ENCODE data around the gene KDM3A. TPM values are rescaled to one million over a fixed set of nuclear protein-coding genes. Genes with fewer than 3 reads are reported as not detected.

KDM3A gene
- total and polyA plus RNA-seq, 3 donors from 2014 or later, result 88.8 to 126 (median 106) TPM

GRCh38 chr2:86397986-86398385 lies 43.2 kb upstream of the KDM3A start:
- Histone ChIP-seq H3K4me3 (no peak overlapping the region), H3K27me3 (no peaks in the 10 kb centered on the region), H3K9me3 (no peaks in the 10 kb centered on the region), H3K36me3 (ENCODE audit: low read depth, missing control alignments) (no peaks in the 10 kb centered on the region), H3K4me1 (peaks cover 15% of the 10 kb centered on the region), H3K27ac (no peak overlapping the region)
- no peak for DNase-seq
- 51 to 57% methylated on average over 6 of the region's 6 CpGs for WGBS, 2 donors
- no peak for TF ChIP-seq POLR2A (IDR thresholded peaks at IDR 0.05)
- TF ChIP-seq, protein P1, sequence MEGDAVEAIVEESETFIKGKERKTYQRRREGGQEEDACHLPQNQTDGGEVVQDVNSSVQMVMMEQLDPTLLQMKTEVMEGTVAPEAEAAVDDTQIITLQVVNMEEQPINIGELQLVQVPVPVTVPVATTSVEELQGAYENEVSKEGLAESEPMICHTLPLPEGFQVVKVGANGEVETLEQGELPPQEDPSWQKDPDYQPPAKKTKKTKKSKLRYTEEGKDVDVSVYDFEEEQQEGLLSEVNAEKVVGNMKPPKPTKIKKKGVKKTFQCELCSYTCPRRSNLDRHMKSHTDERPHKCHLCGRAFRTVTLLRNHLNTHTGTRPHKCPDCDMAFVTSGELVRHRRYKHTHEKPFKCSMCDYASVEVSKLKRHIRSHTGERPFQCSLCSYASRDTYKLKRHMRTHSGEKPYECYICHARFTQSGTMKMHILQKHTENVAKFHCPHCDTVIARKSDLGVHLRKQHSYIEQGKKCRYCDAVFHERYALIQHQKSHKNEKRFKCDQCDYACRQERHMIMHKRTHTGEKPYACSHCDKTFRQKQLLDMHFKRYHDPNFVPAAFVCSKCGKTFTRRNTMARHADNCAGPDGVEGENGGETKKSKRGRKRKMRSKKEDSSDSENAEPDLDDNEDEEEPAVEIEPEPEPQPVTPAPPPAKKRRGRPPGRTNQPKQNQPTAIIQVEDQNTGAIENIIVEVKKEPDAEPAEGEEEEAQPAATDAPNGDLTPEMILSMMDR (IDR thresholded peaks at IDR 0.05), result no peak
- intact Hi-C loops (cut with DNase I; ENCODE audit: low total_unique reads), result no loop called here

- DNase-seq, result no peak
- no peak for TF ChIP-seq POLR2A (IDR thresholded peaks at IDR 0.05)
- Histone ChIP-seq H3K36me3 (ENCODE audit: low read depth, missing control alignments) (no peaks in the 10 kb centered on the region), H3K4me3 (no peak overlapping the region), H3K27me3 (no peaks in the 10 kb centered on the region), H3K4me1 (peaks cover 8% of the 10 kb centered on the region), H3K27ac (no peak overlapping the region), H3K9me3 (no peaks in the 10 kb centered on the region)
- WGBS, 2 donors, result 83 to 86% methylated on average over 7 of the region's 7 CpGs
- intact Hi-C loops (cut with DNase I; ENCODE audit: low total_unique reads), result no loop called here
Measured at GRCh38 chr2:86398500-86399474, 42.4 kb upstream of the KDM3A start.

- Histone ChIP-seq H3K4me3 (no peak overlapping the region), H3K27me3 (no peaks in the 10 kb centered on the region), H3K27ac (no peak overlapping the region), H3K36me3 (ENCODE audit: low read depth, missing control alignments) (no peaks in the 10 kb centered on the region), H3K4me1 (peaks cover 6% of the 10 kb centered on the region), H3K9me3 (no peaks in the 10 kb centered on the region)
- 63 to 69% methylated on average over 1 of the region's 1 CpG for WGBS, 2 donors
- intact Hi-C loops (cut with DNase I; ENCODE audit: low total_unique reads), result no loop called here
- DNase-seq, result no peak
- TF ChIP-seq POLR2A (IDR thresholded peaks at IDR 0.05), result no peak
- TF ChIP-seq, protein P1 (IDR thresholded peaks at IDR 0.05), result no peak
Measured at GRCh38 chr2:86400321-86400720, 40.9 kb upstream of the KDM3A start.

DNA sequence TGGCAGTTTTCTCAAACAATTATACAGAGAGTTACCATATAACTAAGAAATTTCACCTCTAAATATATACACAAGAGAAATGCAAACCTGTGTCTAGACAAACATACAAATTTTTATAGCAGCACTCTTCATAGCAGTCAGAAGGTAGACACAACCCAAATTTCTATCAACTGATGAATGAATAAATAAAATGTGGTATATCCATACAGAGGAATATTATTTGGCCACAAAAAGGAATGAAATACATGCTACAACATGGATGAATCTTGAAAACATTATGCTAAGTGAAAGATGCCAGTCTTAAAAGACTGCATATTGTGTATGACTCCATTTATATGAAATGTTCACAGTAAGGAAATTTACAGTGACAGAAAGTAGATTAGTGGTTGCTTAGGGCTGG lies 30.6 kb upstream of the KDM3A start:
- TF ChIP-seq, protein P1 (IDR thresholded peaks at IDR 0.05), result no peak
- no peak for TF ChIP-seq POLR2A (IDR thresholded peaks at IDR 0.05)
- intact Hi-C loops (cut with DNase I; ENCODE audit: low total_unique reads), result no loop called here

DNA sequence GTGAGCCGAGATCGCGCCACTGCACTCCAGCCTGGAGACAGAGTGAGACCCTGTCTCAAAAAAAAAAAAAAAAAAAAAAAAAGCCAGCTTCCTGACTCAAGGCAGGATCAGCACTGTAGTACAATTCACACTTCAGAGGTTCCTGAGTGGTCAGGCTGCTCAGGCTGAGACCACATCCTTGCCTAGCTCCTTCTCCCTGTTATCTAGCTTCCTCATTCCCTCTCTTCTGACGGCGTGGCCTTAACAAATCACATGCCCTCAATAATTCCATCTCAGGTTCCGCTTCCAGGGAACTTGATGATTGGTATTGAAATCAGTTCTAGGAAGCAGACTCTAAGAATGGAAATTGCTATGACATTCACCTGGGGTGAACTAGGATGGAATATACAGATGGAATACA lies 29.8 kb upstream of the KDM3A start:
- 87 to 90% methylated on average over 5 to 6 of the region's 6 CpGs for WGBS, 2 donors

More for the DNA sequence above, 30.6 kb upstream of the KDM3A start:
- H3K4me3 ChIP-seq, result no peak overlapping the region
- no peaks in the 10 kb centered on the region for H3K27me3 ChIP-seq
- no peak overlapping the region for H3K27ac ChIP-seq
- H3K9me3 ChIP-seq, result no peaks in the 10 kb centered on the region
- DNase-seq, result no peak
- H3K36me3 ChIP-seq (ENCODE audit: low read depth, missing control alignments), result no peaks in the 10 kb centered on the region
- no peaks in the 10 kb centered on the region for H3K4me1 ChIP-seq

More for the DNA sequence above, 29.8 kb upstream of the KDM3A start:
- Histone ChIP-seq H3K27ac (no peak overlapping the region), H3K27me3 (no peaks in the 10 kb centered on the region), H3K4me1 (no peaks in the 10 kb centered on the region), H3K4me3 (no peak overlapping the region), H3K36me3 (ENCODE audit: low read depth, missing control alignments) (no peaks in the 10 kb centered on the region), H3K9me3 (no peaks in the 10 kb centered on the region)
- intact Hi-C loops (cut with DNase I; ENCODE audit: low total_unique reads), result no loop called here
- TF ChIP-seq POLR2A (IDR thresholded peaks at IDR 0.05), result no peak
- TF ChIP-seq, protein P1 (IDR thresholded peaks at IDR 0.05), result no peak
- DNase-seq, result no peak
